ENCODE measurements around the gene NIPA2.

Gene NIPA2

DNA sequence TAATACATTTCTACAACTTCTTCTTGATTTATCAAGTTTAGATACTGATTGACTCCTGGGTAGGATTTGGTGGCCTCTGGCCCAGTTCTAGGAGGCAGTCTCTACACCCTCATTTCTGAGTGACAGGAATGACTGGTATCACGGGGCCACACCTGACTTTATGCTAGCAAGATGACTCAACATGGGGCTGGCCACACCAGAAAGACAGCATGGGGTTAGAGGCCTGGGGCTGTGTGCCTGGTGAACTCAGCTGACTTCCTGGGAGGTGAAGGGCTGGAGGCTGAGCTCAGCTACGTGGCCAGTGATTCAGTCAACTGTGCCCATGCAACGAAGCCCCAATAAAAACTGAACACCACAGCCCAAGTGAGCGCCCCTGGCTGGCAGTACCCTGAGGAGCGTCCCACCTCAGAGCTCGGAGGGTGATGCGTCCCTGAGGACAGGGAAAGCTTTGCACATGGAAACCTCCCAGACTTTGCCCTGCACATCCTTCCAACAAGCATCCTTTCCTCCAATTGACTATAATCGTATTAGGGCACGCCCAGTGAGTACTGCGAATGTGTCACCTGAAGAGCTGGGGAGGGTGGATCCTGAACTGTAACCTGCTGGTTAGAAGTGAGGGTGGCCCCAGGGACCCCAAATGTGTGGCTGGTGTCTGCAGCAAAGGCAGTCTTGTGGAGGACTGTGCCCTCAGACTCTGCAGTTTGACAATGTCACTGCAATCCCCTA lies 57.2 kb downstream of the NIPA2 start:
- in situ Hi-C loops (cut with MboI; ENCODE audit: low sequenced_read_pairs): no loop called here

DNA sequence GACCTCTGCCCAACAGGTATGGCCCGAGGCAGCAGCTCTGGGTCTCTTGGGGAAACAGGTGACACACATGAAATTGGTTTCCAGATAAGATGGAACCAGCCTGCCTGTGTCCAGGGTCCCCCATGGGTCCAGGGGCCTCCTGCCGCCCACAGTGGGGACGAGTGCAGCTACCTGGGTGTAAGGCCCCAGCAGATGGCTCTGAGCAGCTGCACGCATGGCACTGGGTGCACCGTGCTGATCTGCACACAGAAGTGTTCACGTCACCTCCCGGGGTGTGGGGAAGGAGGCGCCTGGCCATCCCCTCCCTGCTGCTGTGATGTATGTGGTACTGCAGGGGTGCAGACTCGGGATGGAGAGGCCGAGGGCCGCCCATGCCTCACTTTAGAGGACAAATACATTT lies 63.6 kb downstream of the NIPA2 start:
- in situ Hi-C loops (cut with MboI; ENCODE audit: low sequenced_read_pairs): loop anchor here (25.0 kb wide), 1 partner anchor 110 kb away; no protein-coding TSS in a partner anchor

DNA sequence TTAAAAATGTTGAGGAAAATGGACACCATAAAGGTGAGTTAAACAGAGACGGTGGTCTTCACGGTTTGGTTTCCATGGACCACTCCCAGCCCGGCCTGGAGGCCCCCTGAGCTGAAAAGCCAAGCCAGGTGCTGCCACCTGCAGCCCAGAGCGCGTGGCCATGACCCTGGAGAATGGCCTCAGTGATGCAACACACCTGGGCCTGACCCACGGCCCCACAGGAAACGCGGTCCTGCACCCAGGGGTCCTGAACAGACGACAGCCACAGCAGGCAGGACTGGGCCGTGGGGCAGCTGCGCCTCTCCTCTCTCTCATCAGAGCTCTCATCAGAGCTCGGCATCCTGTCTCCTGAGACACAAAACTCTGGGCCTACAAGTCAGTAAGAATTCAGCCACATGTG lies 64.1 kb downstream of the NIPA2 start:
- in situ Hi-C loops (cut with MboI; ENCODE audit: low sequenced_read_pairs): loop anchor here (25.0 kb wide), 1 partner anchor 110 kb away; no protein-coding TSS in a partner anchor

DNA sequence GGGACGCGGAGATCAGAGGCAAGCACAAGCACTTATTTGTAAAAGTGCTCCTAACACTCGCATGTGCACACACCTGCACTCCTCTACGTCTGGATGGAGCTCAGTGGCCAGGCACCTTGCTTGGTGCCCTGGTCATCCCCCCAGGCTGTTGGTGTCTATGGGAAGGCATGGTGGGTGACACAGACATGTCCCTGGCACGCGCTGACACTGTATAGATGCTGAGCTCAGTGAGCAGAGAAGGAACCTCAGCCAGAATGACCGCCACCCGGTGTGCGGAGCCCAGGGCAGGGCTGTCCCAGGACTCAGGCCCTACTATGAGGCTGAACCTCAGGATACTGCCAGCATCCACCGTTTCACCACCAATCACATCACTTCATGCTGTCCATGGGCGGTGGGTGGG lies 64.5 kb downstream of the NIPA2 start:
- in situ Hi-C loops (cut with MboI; ENCODE audit: low sequenced_read_pairs): loop anchor here (25.0 kb wide), 1 partner anchor 109 kb away; no protein-coding TSS in a partner anchor

DNA sequence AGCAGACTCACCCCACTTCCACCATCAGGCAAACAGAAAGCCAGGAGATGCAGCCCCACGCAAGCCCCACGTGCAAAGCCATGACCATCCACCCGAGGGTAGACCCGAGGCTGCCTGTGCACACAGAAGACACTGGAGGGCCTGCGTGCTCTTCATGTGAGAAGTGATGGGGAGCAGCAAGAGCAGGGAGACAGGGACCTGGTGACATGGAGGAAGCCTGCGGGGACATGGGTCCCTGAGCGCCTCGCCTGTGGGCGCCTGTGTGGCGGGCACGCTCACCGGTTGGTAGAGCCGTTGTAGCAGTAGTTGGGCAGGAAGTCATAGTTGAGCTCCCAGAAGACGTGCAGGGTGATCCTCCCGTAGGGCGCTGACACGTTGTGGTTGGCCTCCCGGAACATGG lies 65.0 kb downstream of the NIPA2 start:
- in situ Hi-C loops (cut with MboI; ENCODE audit: low sequenced_read_pairs): loop anchor here (25.0 kb wide), 1 partner anchor 109 kb away; no protein-coding TSS in a partner anchor

DNA sequence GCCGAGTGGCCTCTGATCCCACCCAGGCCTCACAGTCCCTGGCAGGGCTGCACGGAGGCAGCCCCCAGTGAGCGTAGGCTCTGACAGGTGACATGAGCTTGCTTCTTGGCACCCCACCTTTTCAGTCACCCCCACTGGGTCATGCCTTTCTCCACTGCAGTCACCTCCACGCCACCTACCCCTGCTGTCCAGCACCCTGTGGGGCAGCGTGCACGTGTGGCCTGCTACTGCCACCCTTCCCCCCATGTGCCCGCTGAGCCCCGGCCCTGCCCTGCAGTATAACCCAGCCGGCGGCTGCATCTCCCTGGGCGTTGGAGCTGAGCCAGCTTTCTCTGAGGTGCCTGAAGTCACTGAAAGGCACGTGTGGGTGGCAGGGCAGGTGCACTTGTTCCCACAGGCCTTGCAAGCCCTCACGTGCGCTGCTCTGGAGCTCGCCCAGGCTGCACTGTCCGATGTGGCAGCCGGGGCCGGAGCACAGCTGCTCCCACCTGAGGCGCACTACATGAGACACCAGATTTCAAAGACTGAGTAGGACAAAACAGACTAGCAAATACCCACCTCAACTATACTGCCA lies 65.6 kb downstream of the NIPA2 start:
- in situ Hi-C loops (cut with MboI; ENCODE audit: low sequenced_read_pairs): loop anchor here (25.0 kb wide), 1 partner anchor 108 kb away; no protein-coding TSS in a partner anchor

DNA sequence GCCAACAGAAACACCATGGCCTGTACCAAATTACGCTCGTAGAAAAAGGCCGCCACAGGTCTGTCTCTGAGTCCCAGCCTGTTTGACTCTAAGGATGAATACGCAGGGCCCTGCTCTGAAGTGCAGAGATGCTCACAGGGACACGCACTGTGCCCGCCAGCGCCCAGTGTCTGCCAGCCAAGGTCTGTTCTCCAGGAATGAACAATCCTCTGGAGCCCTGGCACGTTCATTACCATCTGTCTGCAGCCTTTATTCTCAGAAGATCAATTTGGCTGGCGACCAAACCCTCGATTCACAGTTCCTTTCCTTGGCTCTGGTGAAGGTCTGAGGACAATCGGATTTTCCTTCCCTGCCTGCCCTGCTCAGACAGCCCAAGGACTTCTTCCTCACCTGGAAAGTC lies 66.3 kb downstream of the NIPA2 start:
- in situ Hi-C loops (cut with MboI; ENCODE audit: low sequenced_read_pairs): loop anchor here (25.0 kb wide), 1 partner anchor 108 kb away; no protein-coding TSS in a partner anchor

DNA sequence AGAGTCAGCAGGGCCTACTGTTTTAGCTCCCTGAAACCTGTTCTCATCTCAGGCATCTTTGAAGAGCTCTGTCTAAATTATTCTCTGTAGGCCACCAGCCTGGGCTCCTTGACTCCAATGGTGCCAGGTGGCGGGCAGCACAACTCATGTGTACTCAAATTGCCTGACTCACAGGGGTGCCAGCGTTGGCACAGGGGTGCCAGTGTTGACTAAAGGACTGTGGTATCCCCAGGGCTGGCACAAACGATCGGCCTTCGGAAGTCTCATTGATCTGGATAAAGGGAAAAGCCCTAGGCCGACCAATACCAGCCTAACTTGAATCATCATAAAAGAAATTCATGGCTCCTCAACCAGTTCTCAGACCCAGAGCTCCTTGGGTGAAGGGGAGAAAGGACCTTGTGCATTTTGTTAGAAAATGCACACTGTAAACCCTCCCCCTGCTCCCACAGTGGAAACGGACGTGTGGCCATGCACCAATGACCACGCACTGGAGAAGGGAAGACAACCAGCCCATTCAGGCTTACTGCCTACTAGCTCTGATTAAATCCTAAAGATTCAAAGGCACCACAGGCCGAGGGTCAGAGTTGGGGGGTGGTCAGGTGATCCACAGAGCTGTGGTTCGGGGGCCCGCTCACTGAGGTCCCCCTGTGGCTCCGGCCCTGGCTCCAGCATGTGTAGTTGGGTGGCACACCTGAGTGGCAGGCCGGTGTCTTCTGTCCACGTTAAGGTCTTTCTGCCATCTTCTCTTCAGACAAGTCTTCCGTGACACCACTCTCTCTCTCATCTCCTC lies 68.9 kb downstream of the NIPA2 start:
- in situ Hi-C loops (cut with MboI; ENCODE audit: low sequenced_read_pairs): loop anchor here (25.0 kb wide), 1 partner anchor 105 kb away; no protein-coding TSS in a partner anchor

DNA sequence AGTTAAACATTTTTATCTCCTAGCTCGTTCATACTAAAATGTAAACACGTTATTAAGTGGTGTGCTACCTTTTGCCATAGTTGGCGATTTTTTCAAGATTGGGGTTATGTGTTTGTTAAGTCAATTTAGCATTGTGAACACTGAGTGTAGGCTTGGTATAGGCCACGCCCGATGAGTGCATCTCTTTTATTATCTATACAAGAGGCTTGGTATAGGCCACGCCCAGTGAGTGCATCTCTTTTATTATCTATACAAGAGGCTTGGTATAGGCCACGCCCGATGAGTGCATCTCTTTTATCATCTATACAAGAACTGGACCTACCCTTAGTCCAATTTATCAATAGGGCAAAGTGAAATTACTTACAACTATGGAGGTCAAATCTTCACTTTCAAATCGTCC lies 70.4 kb downstream of the NIPA2 start:
- in situ Hi-C loops (cut with MboI; ENCODE audit: low sequenced_read_pairs): loop anchor here (25.0 kb wide), 1 partner anchor 103 kb away; no protein-coding TSS in a partner anchor

DNA sequence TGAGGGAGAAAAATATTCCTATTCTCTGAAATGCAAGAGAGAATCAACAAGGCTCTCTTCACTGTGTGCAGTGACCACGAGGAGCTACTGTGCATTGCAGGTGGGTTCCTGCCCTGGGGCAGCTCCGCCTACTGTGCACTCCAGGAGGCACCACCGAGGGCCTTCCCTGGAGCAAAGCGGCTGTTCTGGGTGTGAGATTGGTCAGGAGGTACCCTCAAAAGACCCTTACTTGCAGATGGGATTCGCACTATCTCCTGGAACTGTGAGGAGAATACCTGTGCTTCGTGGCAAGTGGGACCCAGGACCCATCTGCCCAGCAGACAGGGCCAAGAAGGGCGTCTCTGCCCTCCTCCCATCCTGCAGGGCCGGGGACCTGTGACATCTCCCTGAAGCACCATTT lies 72.8 kb downstream of the NIPA2 start:
- in situ Hi-C loops (cut with MboI; ENCODE audit: low sequenced_read_pairs): loop anchor here (25.0 kb wide), 1 partner anchor 101 kb away; no protein-coding TSS in a partner anchor

DNA sequence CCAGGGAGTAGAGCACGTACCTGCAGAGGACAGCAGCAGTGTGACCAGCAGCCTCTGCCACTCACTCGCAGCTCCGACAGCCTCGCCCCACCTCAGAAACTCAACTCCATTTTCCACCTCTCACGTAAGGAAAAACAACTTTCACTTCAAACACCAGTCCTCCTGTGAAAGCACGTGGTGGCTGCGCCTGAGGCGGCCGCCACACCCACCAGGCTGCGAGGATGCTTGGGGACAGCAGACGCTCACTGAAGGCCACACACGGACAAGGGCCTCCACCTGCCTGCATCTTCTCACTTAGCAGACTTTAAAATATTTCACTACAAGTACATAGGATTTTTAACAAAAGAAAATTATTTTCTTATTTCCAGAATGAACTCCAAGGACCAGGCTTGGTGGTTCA lies 73.8 kb downstream of the NIPA2 start:
- in situ Hi-C loops (cut with MboI; ENCODE audit: low sequenced_read_pairs): loop anchor here (25.0 kb wide), 1 partner anchor 100 kb away; no protein-coding TSS in a partner anchor

DNA sequence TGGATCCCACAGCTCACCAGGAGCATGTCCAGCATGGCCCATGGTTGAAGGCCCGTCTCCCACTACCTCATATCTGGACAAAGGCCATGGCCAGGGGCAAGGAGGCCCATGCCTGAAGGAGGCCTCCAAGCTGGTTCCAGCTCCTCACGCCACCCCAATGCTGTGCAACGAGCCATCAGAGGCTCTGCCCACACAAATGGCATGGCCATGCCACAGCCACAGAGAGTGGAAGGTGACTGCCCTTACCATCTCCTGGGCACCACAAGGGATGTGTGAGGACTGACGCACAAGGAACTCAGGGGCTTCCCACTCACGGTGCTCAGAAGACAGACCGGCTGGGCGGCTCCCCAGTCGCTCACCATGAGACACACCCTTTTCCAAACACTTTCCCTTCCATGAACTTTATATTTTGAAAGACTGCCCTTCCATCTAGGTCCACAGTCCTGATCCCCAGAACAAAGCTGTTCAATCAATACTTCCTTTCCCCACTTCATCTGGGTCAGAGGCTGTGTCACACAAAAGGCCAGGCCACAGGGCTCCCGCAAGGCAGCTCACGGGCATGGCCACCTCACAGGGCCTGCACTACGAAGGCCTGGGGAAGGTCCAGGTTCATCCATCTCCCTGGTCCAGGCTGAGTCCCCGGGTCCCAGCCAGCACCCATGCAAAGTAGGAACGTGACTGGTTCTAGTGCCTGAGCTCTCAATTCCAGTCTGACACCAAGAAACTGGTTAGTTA lies 75.3 kb downstream of the NIPA2 start:
- in situ Hi-C loops (cut with MboI; ENCODE audit: low sequenced_read_pairs): loop anchor here (25.0 kb wide), 1 partner anchor 98 kb away; no protein-coding TSS in a partner anchor

DNA sequence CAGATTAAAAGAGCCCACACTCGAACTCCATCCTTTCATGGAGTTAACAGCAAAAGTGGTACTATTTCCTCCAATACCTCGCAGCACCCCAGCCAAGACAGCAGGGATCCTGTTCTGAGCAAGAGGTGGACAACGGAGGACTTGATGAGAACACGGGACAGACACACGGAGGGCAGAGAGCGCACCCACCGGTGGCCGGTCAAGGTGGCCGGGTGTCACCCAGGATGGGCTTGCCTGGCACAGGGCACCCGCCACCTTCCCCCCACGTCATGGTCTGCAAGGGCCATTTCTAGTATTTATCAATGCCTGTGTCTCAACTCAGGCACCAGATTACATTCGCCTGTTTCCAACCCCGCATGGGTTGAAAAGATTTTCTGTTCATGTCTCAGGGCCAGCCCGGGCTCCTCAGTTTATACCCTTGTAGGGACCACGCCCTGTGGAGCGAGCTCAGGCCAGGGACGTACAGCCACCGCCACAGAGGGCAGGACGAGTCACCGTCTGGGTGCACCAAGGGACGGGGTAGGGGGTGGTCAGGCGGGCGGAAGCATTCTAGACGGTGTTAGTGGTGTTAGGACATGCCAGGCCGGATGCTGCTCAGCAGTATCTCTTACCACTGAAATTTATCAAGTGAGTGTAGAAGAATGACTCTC lies 77.5 kb downstream of the NIPA2 start:
- in situ Hi-C loops (cut with MboI; ENCODE audit: low sequenced_read_pairs): loop anchor here (25.0 kb wide), 1 partner anchor 96 kb away; no protein-coding TSS in a partner anchor

DNA sequence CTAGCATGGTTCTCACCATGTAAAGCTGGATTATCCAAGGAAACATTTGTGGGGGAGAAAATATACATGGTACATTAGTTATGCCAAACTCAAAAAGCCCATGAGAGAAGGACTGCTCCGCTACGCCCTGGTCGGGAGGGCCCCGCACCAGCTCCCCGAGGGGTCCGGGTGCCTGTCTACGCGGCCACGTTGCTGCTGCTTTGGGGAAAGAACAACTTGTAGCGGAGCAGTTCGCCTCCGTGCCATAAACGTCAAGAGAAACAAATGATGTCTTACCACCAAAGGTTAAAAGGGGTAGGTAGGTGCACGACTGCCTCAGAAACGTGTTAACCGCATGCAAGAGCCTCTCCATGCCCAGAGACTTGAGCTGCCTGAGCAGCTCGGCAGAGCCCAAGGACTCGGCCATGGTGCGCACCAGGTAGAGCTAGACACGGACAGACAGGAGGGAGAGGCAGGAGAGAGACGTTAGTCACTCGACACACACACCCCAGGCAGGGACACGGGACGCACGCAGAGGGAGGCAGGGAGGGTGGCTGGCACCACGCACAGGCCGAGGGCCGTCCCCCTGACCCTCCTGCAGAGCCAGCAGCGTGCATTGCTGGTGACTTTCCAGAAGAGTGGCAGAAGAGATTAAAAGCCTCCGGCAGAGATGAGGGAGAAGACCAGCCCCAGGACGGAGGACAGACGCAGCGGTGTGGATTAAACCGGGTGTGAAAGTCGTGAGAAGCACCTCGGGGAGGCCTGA lies 78.3 kb downstream of the NIPA2 start:
- in situ Hi-C loops (cut with MboI; ENCODE audit: low sequenced_read_pairs): loop anchor here (25.0 kb wide), 1 partner anchor 96 kb away; no protein-coding TSS in a partner anchor

DNA sequence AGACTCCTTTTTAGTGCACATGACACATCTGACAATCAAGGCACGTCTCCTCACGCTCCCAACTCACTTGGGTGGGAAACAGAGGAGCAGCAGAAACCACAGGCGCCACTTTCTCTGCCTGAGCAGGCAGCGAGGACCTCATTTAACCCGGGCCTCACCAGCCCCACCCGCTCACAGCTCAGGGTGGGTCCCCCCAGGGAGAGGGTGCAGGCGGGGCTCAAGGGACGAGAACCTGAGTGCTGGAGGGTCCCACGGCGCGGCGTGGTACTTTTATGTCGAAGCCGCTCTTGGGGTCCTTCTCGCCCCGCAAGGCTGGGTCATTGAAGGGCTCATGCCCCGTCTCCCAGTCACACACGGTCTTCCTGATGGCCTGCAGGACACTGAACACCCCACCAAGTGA lies 79.1 kb downstream of the NIPA2 start:
- in situ Hi-C loops (cut with MboI; ENCODE audit: low sequenced_read_pairs): loop anchor here (25.0 kb wide), 1 partner anchor 95 kb away; no protein-coding TSS in a partner anchor
